HG02885 (cell line): ENCODE measurements around the gene BBS12.

ENCODE experiments used
- ATAC-seq: cut with Tn5 transposase; IDR thresholded peaks from one replicate; pipeline ENCODE4 v1.9.1; 2021; ENCODE audit warnings: mild to moderate bottlenecking; ENCODE audit not compliant: unreplicated experiment, poor library complexity

Gene BBS12

DNA sequence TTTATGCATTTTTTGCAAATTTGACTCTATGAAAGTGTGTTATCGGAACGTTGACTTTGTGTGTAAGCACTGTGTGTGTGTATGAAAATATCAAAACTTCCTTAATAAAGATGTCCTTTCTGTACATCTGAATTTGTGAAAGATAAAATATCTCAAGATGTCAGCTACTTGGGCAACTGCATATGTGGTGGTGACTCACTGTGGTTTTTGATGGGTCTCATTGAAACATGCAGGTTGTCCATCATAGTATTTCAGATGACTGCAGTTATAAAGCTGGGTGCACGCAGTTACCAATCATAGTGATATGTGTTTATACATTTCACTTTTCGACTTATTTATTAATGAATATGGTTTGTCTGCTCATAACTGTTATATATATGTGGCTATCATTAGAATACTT is 19.7 kb upstream of the BBS12 start:
- ATAC-seq = no peak

DNA sequence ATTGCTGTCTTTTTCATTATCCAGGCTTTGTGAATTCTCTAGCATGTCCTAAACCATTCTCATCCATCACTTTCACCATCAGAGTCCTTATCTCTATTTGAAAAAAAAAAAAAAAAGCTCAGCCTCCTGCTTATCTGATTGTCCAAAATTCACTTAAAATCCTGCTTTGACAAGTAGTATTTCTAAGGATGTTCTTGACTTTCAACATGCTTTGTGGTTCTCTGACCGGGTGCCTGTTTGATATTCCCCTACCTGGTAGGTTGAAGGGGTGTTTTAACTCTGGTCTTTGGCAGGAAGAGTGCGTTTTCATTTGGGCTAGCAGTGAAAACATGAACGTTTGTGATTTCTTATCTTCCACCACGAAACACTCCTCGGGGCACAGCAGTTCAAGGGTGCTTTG is 17.3 kb upstream of the BBS12 start:
- ATAC-seq = no peak

DNA sequence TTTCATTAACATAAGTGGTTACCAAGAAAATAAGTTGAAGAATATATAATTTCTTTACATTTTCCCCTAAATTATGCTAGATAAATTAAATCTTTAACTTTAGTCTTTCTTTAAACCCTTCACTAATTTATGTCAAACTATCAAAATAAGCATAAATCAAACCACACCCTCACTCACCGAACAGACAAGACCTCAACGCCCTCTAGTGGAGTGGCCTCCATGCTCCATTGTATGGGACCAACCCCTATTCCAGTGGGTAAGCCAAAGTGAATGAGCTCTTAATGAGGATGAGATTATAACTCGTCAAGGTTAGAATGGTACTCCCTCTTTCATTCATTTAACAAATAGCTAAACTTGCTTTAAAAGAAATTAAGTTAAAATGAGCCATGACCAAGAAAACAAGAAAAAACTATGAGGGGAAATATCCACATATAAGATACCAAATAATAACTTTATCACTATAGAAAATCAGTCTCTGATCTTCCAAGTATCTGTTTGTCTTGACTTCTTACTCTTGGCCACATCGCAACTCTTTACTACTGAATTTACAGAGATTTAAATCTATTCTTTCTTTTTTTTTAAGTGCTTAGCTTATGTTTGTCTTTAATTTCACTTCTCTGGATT is 15.6 kb upstream of the BBS12 start:
- peak; percentile 93 for ATAC-seq

DNA sequence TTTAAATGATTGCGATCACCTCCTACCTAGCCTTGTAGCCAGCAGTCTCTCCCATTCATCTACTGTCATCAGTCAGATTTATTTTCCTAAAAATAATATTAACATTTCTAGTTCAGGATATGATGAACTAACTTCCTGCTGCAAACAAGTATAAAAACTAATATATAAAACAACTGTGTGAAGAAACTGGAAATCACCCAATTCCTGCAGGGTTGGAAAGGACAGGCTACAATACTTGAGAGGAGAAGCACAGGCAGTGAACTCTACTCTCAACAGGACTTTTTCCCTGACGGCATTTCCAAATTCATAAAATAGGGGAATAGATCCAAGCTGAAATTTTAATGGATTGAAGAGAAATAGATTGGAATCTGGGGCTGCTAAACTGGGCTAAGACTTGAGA is 14.2 kb upstream of the BBS12 start:
- ATAC-seq = no peak

DNA sequence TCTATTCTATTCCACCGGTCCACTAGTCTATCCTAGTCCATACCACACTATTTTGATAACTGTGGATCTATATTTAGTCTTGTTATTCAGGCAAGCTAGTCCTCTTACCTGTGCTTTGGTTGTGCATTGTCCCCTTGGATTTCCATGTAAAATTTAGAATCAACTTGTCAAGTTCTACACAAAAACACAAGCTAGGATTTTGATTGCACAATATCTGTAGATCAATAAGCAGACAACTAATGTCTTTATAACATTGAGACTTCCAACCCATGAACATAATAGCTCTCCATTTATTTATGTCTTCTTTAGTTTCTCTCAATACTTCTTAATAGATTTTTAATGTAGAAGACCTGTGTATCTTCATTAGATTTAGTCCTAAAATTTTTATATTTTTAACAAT is 10.2 kb upstream of the BBS12 start:
- no peak for ATAC-seq

DNA sequence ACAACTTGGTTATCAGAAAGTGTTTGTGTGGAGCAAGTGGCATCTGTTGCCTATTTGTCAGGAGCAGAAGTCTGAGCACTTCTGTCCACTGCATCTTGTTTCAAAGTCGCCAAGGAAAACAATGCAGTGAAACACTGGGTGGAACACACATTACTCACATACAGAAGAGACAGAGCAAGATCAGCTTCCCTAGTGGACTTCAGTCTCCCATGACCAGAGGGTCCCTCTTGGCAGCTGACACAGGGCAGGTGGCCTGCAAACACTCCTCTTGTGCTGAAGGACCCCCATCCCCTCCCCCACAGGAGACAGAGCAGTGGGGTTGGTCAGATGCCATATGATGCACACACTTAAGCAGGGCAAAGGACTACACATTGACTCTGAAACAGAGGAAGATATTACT is 3.6 kb upstream of the BBS12 start:
- ATAC-seq = no peak

DNA sequence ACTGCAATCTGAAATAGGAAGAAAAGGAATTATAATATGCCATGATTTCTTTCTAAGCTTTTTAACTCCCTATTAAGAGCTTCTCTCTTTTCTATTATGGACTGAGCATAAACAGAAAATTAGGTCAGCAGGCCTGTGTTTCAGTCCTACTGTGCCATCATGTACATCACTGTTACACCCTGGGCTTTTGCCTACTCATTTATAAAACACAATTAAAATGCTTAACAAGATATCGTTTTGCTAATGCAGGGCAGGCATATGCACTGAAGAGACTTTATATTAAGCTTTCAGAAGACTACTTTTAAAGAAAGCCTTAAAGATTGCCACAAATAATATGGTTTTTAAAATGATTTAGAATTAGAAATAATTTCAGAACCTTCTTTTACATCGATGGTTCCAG is 828 bp upstream of the BBS12 start:
- no peak for ATAC-seq

DNA sequence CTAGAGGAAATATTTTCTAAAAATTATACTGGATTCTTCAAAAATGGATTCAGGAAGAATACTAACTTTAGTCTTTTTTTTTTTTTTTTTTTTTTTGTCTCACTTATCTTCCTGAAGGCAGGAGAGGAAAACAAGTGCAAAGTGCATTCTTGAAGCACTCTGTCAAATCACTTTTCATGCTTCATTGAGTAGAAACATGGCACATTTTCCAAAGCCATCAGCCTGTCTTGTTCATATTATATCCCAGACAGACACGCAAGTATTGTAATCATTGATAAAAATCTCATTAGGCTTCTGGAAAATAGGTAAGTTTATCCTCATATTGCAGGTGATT is 1.2 kb downstream of the BBS12 start:
- no peak for ATAC-seq

DNA sequence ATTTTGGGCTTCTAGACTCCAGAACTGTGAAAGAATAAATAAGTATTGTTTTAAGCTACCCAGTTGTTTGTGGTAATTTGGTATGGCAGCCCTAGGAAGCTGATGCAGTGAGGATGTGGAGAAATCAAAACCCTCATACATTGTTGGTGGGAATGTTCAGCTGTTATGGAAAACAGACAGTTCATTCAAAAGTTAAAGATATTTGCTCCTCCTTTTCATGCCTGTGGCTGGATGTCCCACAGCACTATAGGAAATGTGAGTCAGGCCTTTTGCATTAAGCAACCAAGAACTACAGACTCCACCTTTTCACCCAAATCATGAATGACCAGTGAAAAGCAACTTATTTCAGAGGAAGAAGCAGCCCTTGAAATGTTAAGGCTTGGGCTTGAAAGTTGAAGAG is 6.7 kb downstream of the BBS12 start:
- ATAC-seq = no peak

DNA sequence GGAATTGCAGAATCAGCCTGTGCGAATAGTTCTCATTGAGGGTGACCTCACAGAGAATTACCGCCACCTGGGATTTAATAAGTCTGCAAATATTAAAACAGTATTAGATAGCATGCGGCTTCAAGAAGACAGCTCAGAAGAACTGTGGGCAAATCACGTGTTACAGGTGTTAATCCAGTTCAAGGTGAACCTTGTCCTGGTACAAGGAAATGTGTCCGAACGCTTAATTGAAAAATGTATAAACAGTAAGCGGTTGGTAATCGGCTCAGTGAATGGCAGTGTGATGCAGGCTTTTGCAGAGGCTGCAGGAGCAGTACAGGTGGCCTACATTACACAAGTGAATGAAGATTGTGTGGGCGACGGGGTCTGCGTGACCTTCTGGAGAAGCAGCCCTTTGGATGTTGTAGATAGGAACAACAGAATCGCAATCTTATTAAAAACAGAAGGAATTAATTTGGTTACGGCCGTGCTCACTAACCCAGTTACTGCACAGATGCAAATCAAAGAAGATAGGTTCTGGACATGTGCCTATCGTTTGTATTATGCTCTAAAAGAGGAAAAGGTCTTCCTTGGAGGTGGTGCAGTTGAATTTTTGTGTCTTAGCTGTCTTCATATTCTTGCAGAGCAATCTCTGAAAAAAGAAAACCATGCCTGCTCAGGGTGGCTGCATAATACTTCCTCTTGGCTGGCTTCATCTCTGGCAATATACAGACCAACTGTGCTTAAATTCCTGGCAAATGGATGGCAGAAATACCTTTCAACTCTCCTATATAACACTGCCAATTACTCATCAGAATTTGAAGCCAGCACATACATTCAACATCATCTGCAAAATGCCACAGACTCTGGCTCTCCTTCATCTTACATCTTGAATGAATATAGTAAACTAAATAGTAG is 10.7 kb downstream of the BBS12 start:
- no peak for ATAC-seq

DNA sequence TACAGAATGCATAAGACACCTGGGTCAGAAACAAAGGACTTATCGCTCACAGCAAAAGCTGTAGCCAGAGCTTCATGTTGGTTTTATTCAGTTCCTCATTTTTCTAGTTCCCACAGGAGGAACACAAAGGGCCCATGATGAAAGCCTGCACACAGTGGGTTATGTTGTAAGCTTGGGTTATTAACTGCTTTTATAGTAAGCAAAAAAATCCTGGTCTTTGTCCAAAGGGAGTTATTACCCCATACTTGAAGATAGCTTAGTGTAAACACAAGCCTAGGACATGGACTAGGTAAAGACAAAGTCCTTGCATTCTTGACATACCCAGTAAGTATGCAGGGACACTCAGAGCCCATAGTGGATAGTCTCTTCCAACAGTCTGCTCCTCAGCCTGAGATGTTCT is 11.7 kb downstream of the BBS12 start:
- no peak for ATAC-seq

DNA sequence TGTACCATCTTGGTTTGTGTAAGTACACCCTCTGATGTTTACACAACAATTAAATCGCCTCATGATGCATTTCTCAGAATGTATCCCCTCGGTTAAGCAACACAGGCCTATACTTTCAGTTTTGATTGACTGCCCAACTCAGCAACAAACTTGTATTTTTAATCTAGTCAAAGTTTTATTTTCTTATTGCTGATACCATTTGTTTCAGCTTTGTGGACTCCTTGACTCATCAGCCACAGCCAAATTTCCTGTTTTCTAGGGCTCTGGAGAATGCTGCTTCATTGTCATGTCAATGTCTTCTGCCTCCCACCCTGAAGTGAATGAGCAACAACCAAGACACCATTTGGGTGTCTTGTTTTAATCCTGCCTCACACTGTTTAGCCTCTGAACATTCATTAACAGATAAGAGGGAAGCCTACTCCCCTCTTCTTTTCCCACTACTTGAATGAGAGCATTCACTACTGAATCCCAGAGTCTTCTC is 14.0 kb downstream of the BBS12 start:
- ATAC-seq = no peak

DNA sequence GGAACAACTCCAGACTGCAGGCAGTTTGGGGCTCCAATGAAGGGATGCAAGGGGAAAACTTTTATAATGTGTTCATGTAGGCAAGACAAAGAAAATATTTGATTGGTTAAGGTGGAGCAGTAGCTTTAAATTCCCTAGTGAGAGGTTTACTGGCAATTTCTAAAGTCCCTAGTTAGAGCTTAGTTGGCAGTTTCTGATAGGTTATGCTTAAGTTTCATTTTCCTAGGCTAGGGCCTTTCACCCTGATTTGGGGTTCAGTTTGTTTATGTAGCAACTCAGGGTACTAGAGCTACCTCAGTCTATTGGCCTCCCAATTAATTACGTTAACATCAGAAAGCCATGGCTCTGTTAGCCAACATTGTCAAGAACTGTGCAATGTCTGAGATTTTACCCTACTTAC is 14.6 kb downstream of the BBS12 start:
- ATAC-seq = no peak

DNA sequence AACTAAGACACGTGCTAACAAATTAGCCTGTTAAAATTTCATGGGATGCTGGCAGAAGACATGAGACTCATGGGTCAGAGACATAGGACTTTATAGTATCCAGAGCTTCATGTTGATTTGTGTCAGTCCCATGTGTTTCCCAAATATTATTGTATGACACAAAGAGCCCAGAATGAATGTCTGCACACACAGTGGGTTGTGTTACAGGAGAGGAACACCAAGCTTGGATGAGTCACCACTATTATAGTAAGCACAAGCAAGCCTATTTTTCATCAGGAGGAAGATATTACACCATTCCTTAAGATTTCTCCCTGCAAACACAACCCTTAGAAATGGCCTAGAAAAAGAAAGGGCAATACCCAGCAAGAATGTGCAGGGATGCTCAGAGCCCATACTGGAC is 15.4 kb downstream of the BBS12 start:
- ATAC-seq = no peak

DNA sequence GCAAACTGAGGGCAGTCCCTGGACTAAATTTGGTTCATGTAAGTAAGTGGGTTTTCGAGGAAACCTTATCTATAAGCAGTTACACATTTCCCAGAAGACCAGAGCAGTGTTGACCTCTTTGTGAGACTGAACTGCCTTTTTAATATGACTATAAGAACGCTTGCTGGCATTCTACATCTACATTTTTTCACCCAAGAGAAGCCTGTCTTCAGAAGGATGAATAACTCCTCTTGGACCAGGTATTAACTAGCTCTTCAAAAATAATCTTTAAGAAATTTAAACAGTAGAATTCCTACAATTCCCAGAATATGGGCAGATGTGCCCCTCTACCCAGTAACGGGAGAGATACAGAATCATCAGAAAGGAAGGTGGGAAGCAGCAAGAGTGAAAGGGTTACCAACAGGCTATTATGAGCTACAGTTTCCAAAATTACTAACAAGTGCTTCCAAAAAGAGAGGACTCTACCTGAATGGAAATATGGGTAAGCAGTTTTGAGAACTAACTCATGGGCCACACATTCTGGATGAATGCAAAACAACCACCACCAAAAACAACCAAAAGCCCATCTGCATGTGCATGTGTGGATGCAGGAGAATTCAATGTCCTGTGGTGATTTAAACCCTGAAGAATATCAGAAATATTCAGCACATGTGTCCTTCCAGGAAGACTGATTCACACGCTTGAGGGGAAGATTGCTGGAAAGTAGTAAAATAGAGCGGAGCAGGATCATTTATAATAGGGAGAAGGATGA is 17.4 kb downstream of the BBS12 start:
- no peak for ATAC-seq

DNA sequence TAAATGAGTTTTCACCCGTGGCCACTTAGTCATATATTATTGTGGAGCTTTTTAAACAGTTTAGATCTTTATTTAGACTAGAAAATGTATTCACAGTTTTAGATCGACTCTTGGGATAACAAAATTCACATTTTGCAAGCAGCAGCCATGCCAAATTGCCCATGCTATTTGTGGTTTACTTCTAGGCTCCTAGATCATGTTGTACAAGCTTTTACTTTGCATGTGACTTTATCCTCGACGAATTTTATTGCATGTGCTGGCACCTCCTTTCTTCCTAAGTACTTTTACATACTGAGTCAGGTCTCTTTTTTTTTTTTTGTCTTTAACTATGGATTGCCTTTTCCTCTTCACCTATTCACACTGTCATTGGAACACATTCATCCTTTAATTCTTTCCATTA is 23.2 kb downstream of the BBS12 start:
- no peak for ATAC-seq

DNA sequence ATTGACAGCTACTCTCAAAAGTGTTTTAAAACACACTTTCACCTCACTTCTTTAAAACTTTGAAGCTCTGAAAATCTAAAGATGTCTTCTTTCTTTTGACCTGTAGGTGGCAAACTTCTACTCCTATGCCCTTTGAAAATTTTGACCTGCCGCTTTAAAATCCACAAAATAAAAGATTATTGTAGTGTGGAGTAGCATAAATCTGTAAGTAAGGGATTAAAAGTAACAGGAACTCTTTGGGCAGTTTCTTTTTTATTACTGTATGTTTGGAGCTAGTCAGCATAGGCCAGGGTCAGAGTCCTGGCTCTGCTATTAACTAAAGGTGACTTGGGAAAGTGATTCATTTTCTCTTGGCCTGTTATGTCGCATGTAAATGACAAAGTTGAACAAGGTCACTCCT is 25.5 kb downstream of the BBS12 start:
- peak; percentile 51 for ATAC-seq

DNA sequence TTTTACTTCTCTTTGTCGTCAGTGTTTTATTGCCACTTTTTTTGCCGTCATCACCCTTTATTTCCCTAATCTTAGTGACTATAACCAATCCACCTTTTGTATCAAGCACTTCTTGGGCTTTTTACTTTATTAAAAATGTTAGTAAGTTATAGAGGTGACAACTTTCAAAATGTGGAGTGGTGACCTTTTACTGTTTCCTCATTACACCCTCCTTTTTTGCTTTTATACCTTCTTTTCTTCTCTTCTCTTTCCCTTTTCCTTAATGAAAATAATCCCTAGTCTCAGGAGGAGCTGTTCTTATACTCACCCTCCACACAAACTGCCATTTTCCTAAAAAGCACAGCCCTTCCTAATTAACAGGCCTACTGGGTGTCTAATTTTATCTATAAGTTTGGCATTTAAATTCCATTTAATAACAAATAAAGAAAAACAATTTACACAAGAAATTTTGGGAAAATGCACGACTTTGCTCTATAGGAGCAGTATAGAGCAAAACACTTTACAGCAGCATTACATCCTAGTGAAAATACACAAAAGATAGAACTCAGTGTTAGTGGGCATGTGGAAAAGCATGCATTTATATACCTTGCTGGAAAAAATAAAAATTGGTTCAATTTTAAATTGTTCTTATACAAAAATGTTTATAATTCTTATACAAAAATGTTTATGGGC is 27.3 kb downstream of the BBS12 start:
- ATAC-seq = no peak

DNA sequence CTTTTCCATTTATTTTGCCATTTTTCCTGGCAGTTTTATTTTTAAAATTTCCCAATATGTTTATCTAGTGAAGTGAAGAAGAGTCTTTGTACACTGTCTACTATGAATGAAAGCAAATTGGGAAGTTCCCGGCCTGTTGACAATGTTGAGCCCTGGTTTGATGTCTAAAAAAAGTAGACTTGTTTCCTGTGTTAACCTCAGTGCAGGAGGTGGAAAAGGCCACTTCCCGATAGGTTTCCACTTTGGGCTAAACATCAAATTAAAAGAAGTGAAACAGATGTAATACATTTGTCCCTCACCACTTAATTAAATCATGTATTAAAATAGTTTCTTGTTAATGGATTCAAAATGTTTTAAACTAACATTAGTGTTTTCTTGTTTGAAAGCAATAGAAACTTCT is 30.0 kb downstream of the BBS12 start:
- peak; percentile 32 for ATAC-seq

DNA sequence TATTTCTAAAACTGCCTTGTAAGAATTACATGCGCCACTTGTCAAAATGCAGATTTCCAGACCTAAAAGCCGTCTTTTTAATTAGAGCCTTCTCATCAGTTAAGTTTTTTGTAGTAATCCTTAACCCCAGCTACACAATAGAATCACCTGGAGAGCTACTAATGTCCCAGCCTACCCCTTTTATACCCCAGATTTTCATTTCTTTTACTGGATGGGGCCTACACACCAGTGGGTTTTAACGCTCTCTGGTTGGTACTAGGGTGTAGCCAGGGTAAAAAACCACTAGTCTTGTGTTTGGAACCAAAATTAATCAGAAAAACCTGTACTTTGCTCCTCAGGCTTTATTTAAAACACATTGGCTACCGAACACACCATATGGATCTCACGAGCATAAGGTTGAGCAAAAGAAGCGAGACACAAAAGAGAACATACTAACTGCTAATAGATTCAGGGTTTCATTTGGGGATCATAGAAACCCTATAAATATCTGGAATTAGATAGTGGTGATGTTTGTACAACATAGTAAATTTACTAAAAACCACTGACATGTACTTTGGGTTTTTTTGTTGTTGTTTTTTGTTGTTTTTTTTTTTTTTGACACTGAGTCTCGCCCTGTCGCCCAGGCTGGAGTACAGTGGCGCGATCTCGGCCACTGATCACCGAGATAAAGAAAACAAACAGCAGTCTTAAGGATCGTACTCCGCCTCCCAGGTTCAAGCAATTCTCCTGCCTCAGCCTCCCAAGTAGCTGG is 30.6 kb downstream of the BBS12 start:
- no peak for ATAC-seq
